ENCODE data around the gene GINS2.

GINS2 gene

GRCh38 chr16:85674828-85675227 is 13.9 kb downstream of the GINS2 start:
- no peaks in the 10 kb centered on the region for H3K27me3 ChIP-seq (ENCODE audit: insufficient read depth, low read length)
- H3K4me1 ChIP-seq (ENCODE audit: insufficient read depth, low read length) = no peaks in the 10 kb centered on the region
- peaks cover 96% of the 10 kb centered on the region for H3K36me3 ChIP-seq (ENCODE audit: insufficient read depth, low read depth, low read length)
- H3K9me3 ChIP-seq (ENCODE audit: insufficient read depth, low read depth, low read length) = no peaks in the 10 kb centered on the region
- H3K27ac ChIP-seq (ENCODE audit: low read length) = no peak overlapping the region
- H3K4me3 ChIP-seq (ENCODE audit: low read length) = no peak overlapping the region
- no peak overlapping the region for H3K9ac ChIP-seq (ENCODE audit: low read depth, low read length)

DNA sequence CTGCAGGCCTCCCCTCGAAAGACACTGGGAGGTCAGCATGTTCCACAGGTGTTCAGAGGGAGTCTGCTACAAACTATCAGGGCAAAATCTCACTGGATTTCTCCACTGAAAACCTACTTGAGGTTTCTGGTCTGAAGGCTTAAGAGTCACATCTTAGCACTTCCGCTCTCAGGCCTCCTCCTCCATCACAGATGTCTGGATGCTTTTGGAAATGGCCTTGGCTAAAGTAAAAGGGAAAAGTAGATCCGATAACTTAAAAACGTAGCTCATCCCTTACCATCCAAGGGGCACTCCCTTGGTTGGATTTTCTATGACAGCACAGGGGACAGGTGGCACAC is 14.4 kb downstream of the GINS2 start:
- Histone ChIP-seq H3K36me3 (ENCODE audit: insufficient read depth, low read depth, low read length) (peaks cover 96% of the 10 kb centered on the region), H3K9ac (ENCODE audit: low read depth, low read length) (no peak overlapping the region), H3K27me3 (ENCODE audit: insufficient read depth, low read length) (no peaks in the 10 kb centered on the region), H3K27ac (ENCODE audit: low read length) (no peak overlapping the region), H3K4me1 (ENCODE audit: insufficient read depth, low read length) (no peaks in the 10 kb centered on the region), H3K4me3 (ENCODE audit: low read length) (no peak overlapping the region), H3K9me3 (ENCODE audit: insufficient read depth, low read depth, low read length) (no peaks in the 10 kb centered on the region)

DNA sequence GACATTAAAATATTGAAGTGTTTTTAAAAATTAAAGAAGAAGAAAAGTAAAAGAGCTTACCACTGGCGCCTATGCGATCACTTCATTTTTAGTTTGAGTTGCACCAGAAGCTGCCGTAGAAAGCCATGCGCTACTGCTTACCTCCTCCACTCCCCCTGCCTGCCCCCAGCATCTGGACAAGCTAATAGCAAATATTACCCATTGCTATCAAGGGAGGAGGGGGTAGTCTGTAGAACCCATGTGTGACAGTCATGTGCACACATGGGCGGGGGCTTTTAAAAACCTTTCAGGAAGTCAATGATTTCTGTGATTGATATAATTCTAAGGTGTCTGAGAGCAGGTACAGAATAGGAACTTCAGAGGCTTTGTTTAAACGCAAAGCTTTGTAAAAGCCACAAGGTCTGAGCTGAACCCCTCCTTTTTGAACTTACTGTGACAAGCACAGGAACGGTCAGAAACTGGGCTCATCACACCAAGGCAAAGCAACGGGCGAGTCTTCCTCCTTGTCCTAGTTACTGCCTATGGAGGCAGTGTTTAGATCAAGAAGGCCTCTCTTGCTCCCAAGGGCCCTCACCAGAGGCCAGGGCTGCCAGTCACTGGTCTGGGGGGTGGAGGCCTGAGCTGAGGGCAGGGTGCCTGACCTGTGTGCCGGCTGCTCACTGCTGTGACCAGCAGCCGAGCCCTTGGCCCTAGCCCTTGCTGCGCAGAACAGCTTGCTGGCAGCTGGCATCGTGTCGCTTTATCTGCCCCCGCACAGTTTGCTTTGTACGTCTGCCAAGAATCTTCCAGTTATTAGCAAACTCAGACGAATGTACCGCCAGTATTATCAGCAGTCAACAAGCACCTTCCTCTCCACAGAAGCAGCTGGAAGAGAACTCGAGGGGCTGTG is 15.0 kb downstream of the GINS2 start:
- Histone ChIP-seq H3K4me1 (ENCODE audit: insufficient read depth, low read length) (no peaks in the 10 kb centered on the region), H3K9me3 (ENCODE audit: insufficient read depth, low read depth, low read length) (no peaks in the 10 kb centered on the region), H3K36me3 (ENCODE audit: insufficient read depth, low read depth, low read length) (peaks cover 96% of the 10 kb centered on the region), H3K9ac (ENCODE audit: low read depth, low read length) (no peak overlapping the region), H3K27ac (ENCODE audit: low read length) (no peak overlapping the region), H3K4me3 (ENCODE audit: low read length) (no peak overlapping the region), H3K27me3 (ENCODE audit: insufficient read depth, low read length) (no peaks in the 10 kb centered on the region)

- Histone ChIP-seq H3K4me1 (ENCODE audit: insufficient read depth, low read length) (no peaks in the 10 kb centered on the region), H3K27ac (ENCODE audit: low read length) (no peak overlapping the region), H3K4me3 (ENCODE audit: low read length) (no peak overlapping the region), H3K36me3 (ENCODE audit: insufficient read depth, low read depth, low read length) (peaks cover 98% of the 10 kb centered on the region), H3K27me3 (ENCODE audit: insufficient read depth, low read length) (no peaks in the 10 kb centered on the region), H3K9ac (ENCODE audit: low read depth, low read length) (no peak overlapping the region), H3K9me3 (ENCODE audit: insufficient read depth, low read depth, low read length) (no peaks in the 10 kb centered on the region)
Measured at GRCh38 chr16:85670840-85671239, 17.9 kb downstream of the GINS2 start.

DNA sequence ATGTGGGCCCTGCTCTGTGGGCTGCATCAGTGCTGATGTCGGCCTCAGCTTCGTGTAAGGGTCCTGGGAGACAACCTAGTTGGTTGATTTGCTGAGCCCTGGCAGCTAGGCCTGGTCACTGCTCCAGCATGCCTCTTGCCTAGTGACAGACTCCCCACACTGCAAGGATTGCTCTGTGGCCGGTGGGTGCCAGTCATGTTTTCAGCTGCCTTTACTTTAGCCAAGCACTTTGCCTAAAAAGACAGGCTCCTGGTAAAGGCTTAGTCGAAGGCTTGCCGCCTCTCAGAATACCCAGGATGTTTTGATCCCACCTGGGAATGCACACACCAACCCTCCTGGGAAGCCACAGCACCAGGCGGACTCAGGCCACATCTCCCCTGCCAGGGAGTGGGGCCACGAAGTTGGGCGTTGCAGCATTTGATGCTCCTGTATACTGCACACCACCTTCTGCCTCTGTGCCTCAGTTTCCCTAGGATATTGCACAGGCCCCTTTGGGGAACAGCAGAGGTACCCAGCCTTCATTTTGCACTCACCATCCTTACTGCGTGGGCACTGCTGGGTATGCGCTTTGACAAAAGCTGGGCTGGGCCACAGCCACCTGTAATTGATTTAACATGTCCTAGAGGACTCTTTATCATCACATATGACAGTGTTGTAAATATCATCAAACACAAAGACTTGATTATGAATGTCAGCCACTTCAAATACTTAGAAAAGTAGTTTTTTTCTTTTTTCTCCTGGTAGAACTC is 19.9 kb downstream of the GINS2 start:
- no peak overlapping the region for H3K27ac ChIP-seq (ENCODE audit: low read length)
- H3K4me1 ChIP-seq (ENCODE audit: insufficient read depth, low read length) = no peaks in the 10 kb centered on the region
- no peaks in the 10 kb centered on the region for H3K9me3 ChIP-seq (ENCODE audit: insufficient read depth, low read depth, low read length)
- no peak overlapping the region for H3K9ac ChIP-seq (ENCODE audit: low read depth, low read length)
- no peaks in the 10 kb centered on the region for H3K27me3 ChIP-seq (ENCODE audit: insufficient read depth, low read length)
- no peak overlapping the region for H3K4me3 ChIP-seq (ENCODE audit: low read length)
- peaks cover 98% of the 10 kb centered on the region for H3K36me3 ChIP-seq (ENCODE audit: insufficient read depth, low read depth, low read length)

GRCh38 chr16:85667841-85668413 is 20.8 kb downstream of the GINS2 start:
- H3K9me3 ChIP-seq (ENCODE audit: insufficient read depth, low read depth, low read length) = no peaks in the 10 kb centered on the region
- H3K27me3 ChIP-seq (ENCODE audit: insufficient read depth, low read length) = no peaks in the 10 kb centered on the region
- no peak overlapping the region for H3K4me3 ChIP-seq (ENCODE audit: low read length)
- peaks cover 98% of the 10 kb centered on the region for H3K36me3 ChIP-seq (ENCODE audit: insufficient read depth, low read depth, low read length)
- no peak overlapping the region for H3K9ac ChIP-seq (ENCODE audit: low read depth, low read length)
- no peaks in the 10 kb centered on the region for H3K4me1 ChIP-seq (ENCODE audit: insufficient read depth, low read length)
- H3K27ac ChIP-seq (ENCODE audit: low read length) = no peak overlapping the region

GRCh38 chr16:85667261-85667660 is 21.5 kb downstream of the GINS2 start:
- Histone ChIP-seq H3K4me1 (ENCODE audit: insufficient read depth, low read length) (no peaks in the 10 kb centered on the region), H3K4me3 (ENCODE audit: low read length) (no peak overlapping the region), H3K27ac (ENCODE audit: low read length) (no peak overlapping the region), H3K36me3 (ENCODE audit: insufficient read depth, low read depth, low read length) (peaks cover 99% of the 10 kb centered on the region), H3K9me3 (ENCODE audit: insufficient read depth, low read depth, low read length) (no peaks in the 10 kb centered on the region), H3K27me3 (ENCODE audit: insufficient read depth, low read length) (no peaks in the 10 kb centered on the region), H3K9ac (ENCODE audit: low read depth, low read length) (no peak overlapping the region)

GRCh38 chr16:85665929-85666328 is 22.8 kb downstream of the GINS2 start:
- peaks cover 100% of the 10 kb centered on the region for H3K36me3 ChIP-seq (ENCODE audit: insufficient read depth, low read depth, low read length)
- H3K4me1 ChIP-seq (ENCODE audit: insufficient read depth, low read length) = no peaks in the 10 kb centered on the region
- no peaks in the 10 kb centered on the region for H3K9me3 ChIP-seq (ENCODE audit: insufficient read depth, low read depth, low read length)
- H3K9ac ChIP-seq (ENCODE audit: low read depth, low read length) = no peak overlapping the region
- no peak overlapping the region for H3K27ac ChIP-seq (ENCODE audit: low read length)
- H3K4me3 ChIP-seq (ENCODE audit: low read length) = no peak overlapping the region
- H3K27me3 ChIP-seq (ENCODE audit: insufficient read depth, low read length) = no peaks in the 10 kb centered on the region

DNA sequence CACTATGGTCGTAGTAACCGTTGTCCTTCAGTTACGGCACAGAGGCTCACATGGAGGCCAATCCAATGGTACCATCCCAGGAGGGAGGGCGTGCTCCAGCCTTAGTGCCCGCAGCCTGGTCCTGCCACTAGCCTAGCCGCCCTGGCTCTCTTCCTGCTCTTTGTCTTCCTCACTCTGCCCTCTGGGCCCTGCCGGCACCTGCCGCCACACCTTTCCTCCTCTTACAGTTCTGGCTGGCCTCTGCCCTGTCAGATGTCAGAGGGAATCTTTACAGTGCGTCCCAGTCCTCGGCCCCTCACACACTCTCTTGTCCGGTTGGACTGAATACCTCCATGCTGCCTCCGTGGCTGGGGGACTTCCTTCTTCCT is 23.4 kb downstream of the GINS2 start:
- no peaks in the 10 kb centered on the region for H3K27me3 ChIP-seq (ENCODE audit: insufficient read depth, low read length)
- H3K36me3 ChIP-seq (ENCODE audit: insufficient read depth, low read depth, low read length) = peaks cover 97% of the 10 kb centered on the region
- H3K9ac ChIP-seq (ENCODE audit: low read depth, low read length) = no peak overlapping the region
- H3K4me1 ChIP-seq (ENCODE audit: insufficient read depth, low read length) = no peaks in the 10 kb centered on the region
- no peak overlapping the region for H3K27ac ChIP-seq (ENCODE audit: low read length)
- H3K4me3 ChIP-seq (ENCODE audit: low read length) = no peak overlapping the region
- no peaks in the 10 kb centered on the region for H3K9me3 ChIP-seq (ENCODE audit: insufficient read depth, low read depth, low read length)

DNA sequence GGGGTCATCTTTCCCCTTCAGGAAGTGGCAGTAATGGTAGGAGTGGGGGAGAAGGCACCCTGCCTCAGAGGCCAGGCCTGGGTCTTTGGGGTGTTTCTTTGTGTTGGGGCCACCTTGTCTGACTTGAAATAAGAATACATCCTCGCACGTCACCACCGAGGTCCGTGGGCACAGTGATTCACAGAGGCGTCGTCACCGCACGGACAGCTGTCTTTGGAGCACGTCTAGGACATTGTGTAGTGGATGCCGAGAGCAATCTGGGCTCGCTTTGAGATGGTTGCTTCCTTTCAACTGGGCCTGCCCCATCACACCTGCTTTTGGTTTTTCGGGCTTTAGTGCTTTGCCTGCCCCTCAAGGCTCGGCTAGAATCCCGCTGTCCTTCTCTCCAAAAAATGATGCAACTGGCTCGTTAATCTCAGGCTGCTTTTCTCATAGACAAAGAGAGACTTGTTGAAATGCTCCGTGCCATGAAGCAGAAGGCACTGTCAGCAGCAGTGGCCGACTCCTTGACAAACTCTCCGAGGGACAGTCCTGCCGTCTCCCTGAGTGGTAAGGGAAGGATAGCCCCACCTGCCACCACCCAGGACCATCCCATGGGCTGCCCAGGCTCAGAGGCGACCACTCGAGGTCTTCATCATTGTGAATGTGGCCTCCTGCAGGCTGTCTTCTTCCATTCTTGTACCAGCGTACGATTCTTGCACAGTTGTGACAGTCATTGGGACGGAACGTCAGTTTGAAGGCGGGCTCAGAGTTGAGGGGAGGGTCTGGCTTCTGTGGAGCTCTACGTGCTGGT is 24.0 kb downstream of the GINS2 start:
- Histone ChIP-seq H3K4me3 (ENCODE audit: low read length) (no peak overlapping the region), H3K36me3 (ENCODE audit: insufficient read depth, low read depth, low read length) (peaks cover 97% of the 10 kb centered on the region), H3K9me3 (ENCODE audit: insufficient read depth, low read depth, low read length) (no peaks in the 10 kb centered on the region), H3K9ac (ENCODE audit: low read depth, low read length) (no peak overlapping the region), H3K27ac (ENCODE audit: low read length) (no peak overlapping the region), H3K4me1 (ENCODE audit: insufficient read depth, low read length) (no peaks in the 10 kb centered on the region), H3K27me3 (ENCODE audit: insufficient read depth, low read length) (no peaks in the 10 kb centered on the region)

DNA sequence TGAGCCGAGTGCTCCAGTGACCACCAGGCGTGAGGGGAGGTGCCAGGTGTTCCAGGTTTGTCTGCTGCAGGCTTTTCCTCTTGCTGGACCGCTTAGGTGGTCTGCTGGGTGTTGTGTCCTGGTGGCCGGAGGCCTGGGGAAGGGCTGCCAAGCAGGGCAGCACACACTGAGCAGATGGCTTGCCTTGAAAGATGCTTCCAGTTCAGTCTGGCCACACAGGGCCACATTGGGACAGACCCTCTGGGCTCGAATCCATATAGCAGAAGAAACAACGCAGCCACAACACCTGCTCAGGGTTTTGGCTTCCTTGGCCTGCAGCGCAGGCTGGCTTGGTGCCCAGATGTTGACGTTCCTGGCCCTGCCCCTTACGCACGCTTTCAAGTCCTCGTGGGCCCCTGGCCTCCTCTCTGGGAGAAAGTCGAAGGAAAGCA is 24.8 kb downstream of the GINS2 start:
- Histone ChIP-seq H3K4me1 (ENCODE audit: insufficient read depth, low read length) (no peaks in the 10 kb centered on the region), H3K9ac (ENCODE audit: low read depth, low read length) (no peak overlapping the region), H3K27ac (ENCODE audit: low read length) (no peak overlapping the region), H3K27me3 (ENCODE audit: insufficient read depth, low read length) (no peaks in the 10 kb centered on the region), H3K9me3 (ENCODE audit: insufficient read depth, low read depth, low read length) (no peaks in the 10 kb centered on the region), H3K36me3 (ENCODE audit: insufficient read depth, low read depth, low read length) (peaks cover 96% of the 10 kb centered on the region), H3K4me3 (ENCODE audit: low read length) (no peak overlapping the region)
